Dedifferentiated amniotic fluid mesenchymal stem cell (primary cell): ENCODE results near the gene ANKRD40CL.
"Not testable (repeated sequence)": the region's sequence is repeated elsewhere in the genome, so short reads cannot be mapped to it uniquely, and the experiment has no call there.

Experiments
- DNase-seq: peaks from one replicate; pipeline ENCODE4 v3.0.0-alpha.2; 2016; ENCODE audit errors: extremely low spot score

Gene ANKRD40CL

GRCh38 chr17:50767446-50767845 is at the start of gene ANKRD40CL:
TSS of gene ANKRD40CL (minus strand) at chr17:50767518. CDS start at chr17:50766913, 605 bp downstream.
- DNase-seq, result no peak

- no peak for DNase-seq
Measured at GRCh38 chr17:50816271-50816670, 49.0 kb upstream of the ANKRD40CL start.

GRCh38 chr17:50815400-50815799 is 48.1 kb upstream of the ANKRD40CL start:
- no peak for DNase-seq

- DNase-seq, result no peak
Measured at GRCh38 chr17:50813583-50813982, 46.3 kb upstream of the ANKRD40CL start.

GRCh38 chr17:50808888-50809287 is 41.6 kb upstream of the ANKRD40CL start:
- no peak for DNase-seq

GRCh38 chr17:50808413-50808812 is 41.1 kb upstream of the ANKRD40CL start:
- DNase-seq, result no peak

GRCh38 chr17:50807675-50808074 is 40.4 kb upstream of the ANKRD40CL start:
- DNase-seq, result no peak

- no peak for DNase-seq
Measured at GRCh38 chr17:50807009-50807408, 39.7 kb upstream of the ANKRD40CL start.

- DNase-seq, result no peak
Measured at GRCh38 chr17:50806141-50806643, 38.9 kb upstream of the ANKRD40CL start.

- DNase-seq, result no peak
Measured at GRCh38 chr17:50805486-50805885, 38.2 kb upstream of the ANKRD40CL start.

GRCh38 chr17:50804749-50805475 is 37.6 kb upstream of the ANKRD40CL start:
- DNase-seq, result not testable (repeated sequence)

GRCh38 chr17:50803676-50804075 is 36.4 kb upstream of the ANKRD40CL start:
- DNase-seq, result no peak

GRCh38 chr17:50802609-50803571 is 35.6 kb upstream of the ANKRD40CL start:
- no peak for DNase-seq

GRCh38 chr17:50800196-50800700 is 32.9 kb upstream of the ANKRD40CL start:
- DNase-seq, result no peak

- DNase-seq, result no peak
Measured at GRCh38 chr17:50799582-50799981, 32.3 kb upstream of the ANKRD40CL start.

GRCh38 chr17:50798424-50799288 is 31.3 kb upstream of the ANKRD40CL start:
- no peak for DNase-seq

GRCh38 chr17:50797135-50797810 is 30.0 kb upstream of the ANKRD40CL start:
- no peak for DNase-seq

- DNase-seq, result no peak
Measured at GRCh38 chr17:50794361-50794760, 27.0 kb upstream of the ANKRD40CL start.

- no peak for DNase-seq
Measured at GRCh38 chr17:50793007-50793406, 25.7 kb upstream of the ANKRD40CL start.

- no peak for DNase-seq
Measured at GRCh38 chr17:50792132-50792531, 24.8 kb upstream of the ANKRD40CL start.

- DNase-seq, result no peak
Measured at GRCh38 chr17:50790618-50791017, 23.3 kb upstream of the ANKRD40CL start.
